K562 (cell line): ENCODE data around the gene AMBRA1. TPM values are rescaled to one million over a fixed set of nuclear protein-coding genes. Genes with fewer than 3 reads are reported as not detected.

Experiments used
- ATAC-seq: fragments of 200-7000 bp; cut with Tn5 transposase; 3 replicates; pipeline ENCODE4 v1.9.1; 2020; ENCODE audit warnings: moderate library complexity
- BruUV-seq: library from RNA; stranded (reverse); fragments of 400-500 nt; replicated peaks from 2 replicates; lab custom pipeline; 2021; lab: Mats Ljungman, UMichigan
- CTCF ChIA-PET: fragments of 300-600 bp; formaldehyde crosslinking; extraction: SDS; loops from one replicate; lab custom pipeline; 2021; ENCODE audit warnings: low intra/inter-chr PET ratio; lab: Yijun Ruan, JAX
- POLR2A ChIA-PET: fragments of 300-600, 350-650 bp; sonication (Branson Sonifier 250); formaldehyde crosslinking; extraction: SDS; loops from one replicate; lab custom pipeline; 2021; ENCODE audit warnings: antibody characterized with exemption, inconsistent platforms; lab: Yijun Ruan, JAX
- DNase-seq, 4 experiments: peaks; one replicate each; pipeline versions ENCODE4 v3.0.0 to v3.0.0-alpha.2; 2011 to 2018; ENCODE audit warnings: low spot score in 3 of 4, mixed read lengths in 3 of 4; ENCODE audit errors: extremely low read depth in 1 of 4
- FAIRE-seq: peaks from 2 replicates; lab custom pipeline; 2011; peaks lifted over from hg19 to GRCh38; lab: Jason Lieb, UNC
- H2AFZ ChIP-seq: 2 replicates; pipeline ENCODE4 v1.6.0; 2011; ENCODE audit warnings: low read depth, low read length, control low read depth, inconsistent platforms
- H3K27ac ChIP-seq: fragments of 200-600 bp; 3 replicates; pipeline ENCODE4 v1.8.0; 2011; ENCODE audit warnings: low read depth, mild to moderate bottlenecking, control low read depth, inconsistent platforms, low read length, moderate library complexity, mixed read lengths; ENCODE audit errors: extremely low read depth
- H3K27me3 ChIP-seq, 2 experiments: fragments of 300-600 bp in 1 of 2; 2 replicates in 1 of 2; 3 replicates in 1 of 2; pipeline versions ENCODE4 v1.6.0 to v1.8.0; 2011; ENCODE audit warnings: inconsistent platforms in 2 of 2, low read length in 2 of 2, mild to moderate bottlenecking in 1 of 2, mixed read lengths in 1 of 2, moderate library complexity in 1 of 2; ENCODE audit not compliant: control insufficient read depth in 2 of 2, insufficient read depth in 2 of 2
- H3K36me3 ChIP-seq: fragments of 300-600 bp; 3 replicates; pipeline ENCODE4 v1.8.0; 2011; ENCODE audit warnings: mild to moderate bottlenecking, low read length, inconsistent platforms; ENCODE audit not compliant: control insufficient read depth, insufficient read depth
- H3K4me1 ChIP-seq, 2 experiments: fragments of 200-600 bp in 1 of 2; replicated peaks in 1 of 2; 2 replicates in 1 of 2; 3 replicates in 1 of 2; pipeline versions ENCODE4 v1.5.1 to v1.8.0; 2011; ENCODE audit warnings: inconsistent platforms in 2 of 2, low read length in 2 of 2, mild to moderate bottlenecking in 1 of 2, mixed read lengths in 1 of 2, moderate library complexity in 1 of 2; ENCODE audit not compliant: control insufficient read depth in 2 of 2, insufficient read depth in 2 of 2
- H3K4me2 ChIP-seq: 2 replicates; pipeline ENCODE4 v1.6.1; 2011; ENCODE audit warnings: low read length, control low read depth, inconsistent platforms, mixed read lengths; ENCODE audit not compliant: insufficient read depth
- H3K4me3 ChIP-seq: fragments of 200-600 bp; sonication (generic), shearing (Covaris generic); 2 replicates; pipeline ENCODE4 v1.5.1; 2016; ENCODE audit warnings: control low read depth, inconsistent platforms
- H3K79me2 ChIP-seq: fragments of 200-600 bp; 3 replicates; pipeline ENCODE4 v1.8.0; 2011; ENCODE audit warnings: low read length, inconsistent platforms; ENCODE audit not compliant: control insufficient read depth, insufficient read depth
- H3K9ac ChIP-seq, 2 experiments: 2 replicates each; pipeline versions ENCODE4 v1.6.0 to v1.6.1; 2011; ENCODE audit warnings: low read depth in 2 of 2, low read length in 2 of 2, control low read depth in 1 of 2, inconsistent platforms in 1 of 2, mild to moderate bottlenecking in 1 of 2, mixed read lengths in 1 of 2; ENCODE audit not compliant: insufficient read depth in 1 of 2
- H3K9me1 ChIP-seq: one replicate; pipeline ENCODE4 v1.6.0; 2011; ENCODE audit warnings: inconsistent platforms, mild to moderate bottlenecking, low read length, moderate library complexity; ENCODE audit not compliant: control insufficient read depth, insufficient read depth
- H3K9me3 ChIP-seq: replicated peaks from 2 replicates; pipeline ENCODE4 v1.5.1; 2011; ENCODE audit warnings: low read depth, low read length, inconsistent platforms; ENCODE audit not compliant: control insufficient read depth, insufficient read depth
- H4K20me1 ChIP-seq: replicated peaks from 2 replicates; pipeline ENCODE4 v1.6.1; 2011; ENCODE audit warnings: low read length, inconsistent platforms, mixed read lengths; ENCODE audit not compliant: control insufficient read depth, insufficient read depth
- ARHGAP35 ChIP-seq: fragments of 450-650 bp; IDR thresholded peaks from 2 replicates; pipeline ENCODE4 v1.6.1; 2018; ENCODE audit not compliant: partially characterized antibody
- ASH1L ChIP-seq: fragments of 450-650 bp; IDR thresholded peaks from 2 replicates; pipeline ENCODE4 v1.6.1; 2018; ENCODE audit warnings: borderline replicate concordance, mild to moderate bottlenecking, low read depth; ENCODE audit not compliant: partially characterized antibody
- COPS2 ChIP-seq: fragments of 450-650 bp; conservative IDR thresholded peaks from 2 replicates; pipeline ENCODE4 v1.6.1; 2016; ENCODE audit warnings: mild to moderate bottlenecking, moderate library complexity
- DDX20 ChIP-seq: fragments of 450-650 bp; IDR thresholded peaks from 2 replicates; pipeline ENCODE4 v1.6.1; 2016; ENCODE audit warnings: missing genetic modification characterization, low read depth, mild to moderate bottlenecking, missing compliant biosample characterization, moderate library complexity
- E2F4 ChIP-seq: sonication (generic); formaldehyde crosslinking; IDR thresholded peaks from 2 replicates; pipeline ENCODE4 v1.8.0; 2022; ENCODE audit warnings: mild to moderate bottlenecking, low read depth, missing genetic modification reagents
- ERF ChIP-seq: fragments of 450-650 bp; formaldehyde crosslinking; IDR thresholded peaks from 2 replicates; pipeline ENCODE4 v1.4.0; 2020; ENCODE audit warnings: mild to moderate bottlenecking, mixed read lengths
- FOSL1 ChIP-seq: fragments of 200-800 bp; sonication (Bioruptor generic); conservative IDR thresholded peaks from 2 replicates; pipeline ENCODE4 v1.6.1; 2016; ENCODE audit warnings: missing genetic modification characterization, missing compliant biosample characterization
- FOXA3 ChIP-seq, 2 experiments: fragments of 450-650 bp in 1 of 2; sonication (generic) in 1 of 2; formaldehyde crosslinking; IDR thresholded peaks in 1 of 2; conservative IDR thresholded peaks in 1 of 2; 2 replicates each; pipeline versions ENCODE4 v1.4.0 to v1.8.0; 2020 to 2022; ENCODE audit warnings: mild to moderate bottlenecking in 2 of 2, missing genetic modification reagents in 1 of 2
- HNRNPLL ChIP-seq: fragments of 200-400 bp; formaldehyde crosslinking; IDR thresholded peaks from 2 replicates; pipeline ENCODE4 v1.6.1; 2017; ENCODE audit warnings: low read length, low read depth, mild to moderate bottlenecking; ENCODE audit not compliant: poor library complexity, severe bottlenecking
- HNRNPUL1 ChIP-seq: fragments of 200-400 bp; formaldehyde crosslinking; IDR thresholded peaks from 2 replicates; pipeline ENCODE4 v1.6.1; 2017; ENCODE audit warnings: low read length
- KAT2B ChIP-seq: IDR thresholded peaks from one replicate; pipeline ENCODE4 v1.6.1; 2012; ENCODE audit warnings: low read depth, mild to moderate bottlenecking, control low read depth, inconsistent platforms, low read length, moderate library complexity
- KLF6 ChIP-seq: fragments of 250-450 bp; sonication (Bioruptor Pico); IDR thresholded peaks from 2 replicates; pipeline ENCODE4 v1.4.0; 2020; ENCODE audit warnings: mild to moderate bottlenecking, moderate library complexity, borderline replicate concordance
- MNT ChIP-seq, 2 experiments: fragments of 450-650 bp; conservative IDR thresholded peaks; 2 replicates each; pipeline ENCODE4 v1.6.1; 2017; ENCODE audit warnings: mild to moderate bottlenecking in 2 of 2, moderate library complexity in 2 of 2
- PHF8 ChIP-seq: fragments of 200-600 bp; sonication (generic); IDR thresholded peaks from 2 replicates; pipeline ENCODE4 v1.6.1; 2012; ENCODE audit warnings: mixed run types, mild to moderate bottlenecking, inconsistent platforms, low read length, moderate library complexity, borderline replicate concordance
- SAP30 ChIP-seq: fragments of 200-600 bp; sonication (generic); IDR thresholded peaks from 2 replicates; pipeline ENCODE4 v1.6.1; 2012; ENCODE audit warnings: borderline replicate concordance, low read depth, mild to moderate bottlenecking, moderate library complexity, low read length, control low read depth, inconsistent platforms; ENCODE audit not compliant: insufficient read depth, poor library complexity, severe bottlenecking
- SREBF1 ChIP-seq: fragments of 150-350 bp; IDR thresholded peaks from 2 replicates; pipeline ENCODE4 v1.6.1; 2014; ENCODE audit warnings: antibody characterized with exemption, low read depth, low read length, borderline replicate concordance
- ZKSCAN1 ChIP-seq: fragments of 150-350 bp; IDR thresholded peaks from 2 replicates; pipeline ENCODE4 v1.6.1; 2016; ENCODE audit warnings: low read depth, low read length
- ZNF316 ChIP-seq: fragments of 450-650 bp; IDR thresholded peaks from 2 replicates; pipeline ENCODE4 v1.6.1; 2016
- WGBS: fragments of 100-300 bp; shearing (Covaris generic); methylation state at CpG from one replicate; pipeline ENCODE4 v1.1.6; 2016; ENCODE audit warnings: low coverage, mixed read lengths; ENCODE audit not compliant: insufficient coverage; ENCODE audit errors: missing lambda C conversion rate; 5-methylcytosine and 5-hydroxymethylcytosine counted together
- in situ Hi-C: fragments of 300-500 bp; cut with MboI; formaldehyde crosslinking; loops from 4 replicates; pipeline ENCODE4 v1.15.0; 2018; ENCODE audit warnings: inconsistent platforms, mixed read lengths
- intact Hi-C: fragments of 100-400 bp; cut with micrococcal nuclease; formaldehyde crosslinking; loops from 2 replicates; pipeline ENCODE4 v1.14.2; 2022
- polyA plus RNA-seq, 8 experiments: library from polyadenylated mRNA; depleted of rRNA in 4 of 8; stranded (reverse) in 5 of 8; unstranded in 3 of 8; fragments of >200 nt; fragmentation: Nextera tagmentation in 2 of 8; fragmentation: Illumina TruSeq in 1 of 8; extraction: Ambion mirVana in 2 of 8; extraction: Trizol in 1 of 8; gene quantifications; 2 replicates each; pipeline versions ENCODE4 v1.2.1 to v1.2.3, GENCODE V29; 2011 to 2014; ENCODE audit warnings: inconsistent platforms in 1 of 8, missing spikeins in 1 of 8
- total RNA-seq, 7 experiments: library from RNA; depleted of rRNA in 6 of 7; stranded (reverse); fragments of >200 nt in 6 of 7; fragmentation: Illumina TruSeq in 2 of 7; extraction: Trizol in 2 of 7; gene quantifications; 2 replicates each; pipeline versions ENCODE4 v1.2.1 to v1.2.3, GENCODE V29; 2011 to 2021; ENCODE audit warnings: low replicate concordance in 1 of 7
- TF ChIP-seq, protein P1 (sequence below): fragments of 250-450 bp; sonication (Bioruptor Pico); IDR thresholded peaks from 2 replicates; pipeline ENCODE4 v1.4.0; 2020; ENCODE audit warnings: mild to moderate bottlenecking

Gene AMBRA1
- total and polyA plus RNA-seq, 9 of the 15 experiments (the other 6 are each of a cell fraction or from before 2014, with no cell fraction given) = 0.15 to 24.5 (median 13.0) TPM

DNA sequence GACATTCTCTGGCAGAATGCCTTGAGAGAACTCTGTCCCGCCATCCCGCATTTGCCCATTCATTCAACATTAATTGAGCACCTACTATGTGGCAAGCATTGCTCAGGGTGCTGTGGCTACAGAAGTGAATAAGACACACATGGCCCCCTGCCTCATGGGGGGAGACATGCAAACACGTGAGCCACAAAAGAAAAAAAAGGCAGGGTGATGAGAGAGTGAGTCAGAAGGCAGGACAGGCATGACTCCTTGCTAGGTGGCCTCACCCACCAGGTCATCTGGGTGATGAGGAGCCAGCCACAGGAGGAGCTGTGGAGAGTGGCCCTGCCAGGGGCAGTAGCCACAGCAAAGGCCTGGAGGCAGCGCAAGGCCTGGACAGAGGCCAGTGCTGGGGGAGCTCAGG lies 207.1 kb downstream of the AMBRA1 start:
- intact Hi-C loops = loop anchor here (5.0 kb wide), 1 partner anchor 231 kb away; the partner anchor contains the start of genes ATG13 and HARBI1
- Histone ChIP-seq H3K9me3 (no peaks in the 10 kb centered on the region), H3K36me3 (peaks cover 17% of the 10 kb centered on the region; the same call in 1 of the 3 replicates), H3K4me3 (no peak overlapping the region), H3K9ac (no peak overlapping the region), H3K4me1 (peaks cover 27 to 83% of the 10 kb centered on the region in 2 experiments), H3K27ac (no peak overlapping the region), H3K27me3 (peaks cover 0 to 11% of the 10 kb centered on the region in 2 experiments; a peak in 1 of 5 replicates), H4K20me1 (no peaks in the 10 kb centered on the region; the same call in 1 of the 2 replicates), H3K79me2 (peaks cover 16% of the 10 kb centered on the region), H3K9me1 (peaks cover 7% of the 10 kb centered on the region), H3K4me2 (no peak overlapping the region), H2AFZ (no peak overlapping the region)
- ATAC-seq = no peak
- ChIA-PET POLR2A (no interaction called here), CTCF (no interaction called here)
- BruUV-seq = no TSS peak
- no peak for DNase-seq
- WGBS = 66% methylated on average over 4 of the region's 4 CpGs
- no peak for FAIRE-seq
- in situ Hi-C loops = no loop called here
- no peak for TF ChIP-seq ZNF316
- TF ChIP-seq ZKSCAN1 = peak; percentile 67; the same call in 1 of the 2 replicates
- no peak for TF ChIP-seq PHF8
- no peak for TF ChIP-seq FOXA3 (CRISPR knock-in tag; conservative IDR thresholded peaks at IDR 0.05 in 1 of 2, IDR thresholded peaks at IDR 0.05 in 1 of 2)
- TF ChIP-seq, protein P1, sequence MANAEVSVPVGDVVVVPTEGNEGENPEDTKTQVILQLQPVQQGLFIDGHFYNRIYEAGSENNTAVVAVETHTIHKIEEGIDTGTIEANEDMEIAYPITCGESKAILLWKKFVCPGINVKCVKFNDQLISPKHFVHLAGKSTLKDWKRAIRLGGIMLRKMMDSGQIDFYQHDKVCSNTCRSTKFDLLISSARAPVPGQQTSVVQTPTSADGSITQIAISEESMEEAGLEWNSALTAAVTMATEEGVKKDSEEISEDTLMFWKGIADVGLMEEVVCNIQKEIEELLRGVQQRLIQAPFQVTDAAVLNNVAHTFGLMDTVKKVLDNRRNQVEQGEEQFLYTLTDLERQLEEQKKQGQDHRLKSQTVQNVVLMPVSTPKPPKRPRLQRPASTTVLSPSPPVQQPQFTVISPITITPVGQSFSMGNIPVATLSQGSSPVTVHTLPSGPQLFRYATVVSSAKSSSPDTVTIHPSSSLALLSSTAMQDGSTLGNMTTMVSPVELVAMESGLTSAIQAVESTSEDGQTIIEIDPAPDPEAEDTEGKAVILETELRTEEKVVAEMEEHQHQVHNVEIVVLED = no peak
- no peak for TF ChIP-seq SREBF1
- TF ChIP-seq E2F4 (CRISPR knock-in tag) = no peak
- no peak for TF ChIP-seq HNRNPUL1
- no peak for TF ChIP-seq COPS2
- TF ChIP-seq FOSL1 (tag) = peak; percentile 34; the same call in 1 of the 2 replicates
- no peak for TF ChIP-seq ARHGAP35
- no peak for TF ChIP-seq ASH1L
- no peak for TF ChIP-seq HNRNPLL
- TF ChIP-seq KAT2B = no peak
- TF ChIP-seq ERF (CRISPR knock-in tag) = no peak
- TF ChIP-seq SAP30 = no peak
- TF ChIP-seq KLF6 = no peak
- TF ChIP-seq DDX20 = no peak
- TF ChIP-seq MNT (conservative IDR thresholded peaks at IDR 0.05) = no peak
